SK-N-SH treated with all-trans-retinoic acid at 6 μM for 48 hours (cell line): ENCODE measurements around the gene UPK1A.

ENCODE experiments used
- ATAC-seq: fragments of 200-7000 bp; cut with Tn5 transposase; 3 replicates; pipeline ENCODE4 v1.9.1; 2020; ENCODE audit warnings: mild to moderate bottlenecking, moderate library complexity
- ARNTL ChIP-seq: fragments of 450-650 bp; formaldehyde crosslinking; IDR thresholded peaks from 2 replicates; pipeline ENCODE4 v1.5.0; 2020; ENCODE audit warnings: low read depth, mild to moderate bottlenecking, moderate library complexity, borderline replicate concordance
- CSDC2 ChIP-seq: fragments of 250-450 bp; sonication (Bioruptor Pico); IDR thresholded peaks from 2 replicates; pipeline ENCODE4 v1.5.0; 2020; ENCODE audit warnings: mild to moderate bottlenecking, moderate library complexity
- CSRNP3 ChIP-seq: fragments of 250-450 bp; sonication (Bioruptor Pico); IDR thresholded peaks from 2 replicates; pipeline ENCODE4 v1.5.1; 2021; ENCODE audit warnings: mild to moderate bottlenecking, moderate library complexity
- ESRRG ChIP-seq: fragments of 250-450 bp; sonication (Bioruptor Pico); IDR thresholded peaks from 2 replicates; pipeline ENCODE4 v1.6.1; 2021; ENCODE audit warnings: mild to moderate bottlenecking
- GLIS3 ChIP-seq: fragments of 250-450 bp; sonication (Bioruptor Pico); IDR thresholded peaks from 2 replicates; pipeline ENCODE4 v1.5.0; 2020; ENCODE audit warnings: mild to moderate bottlenecking, moderate library complexity
- ISL1 ChIP-seq: fragments of 250-450 bp; sonication (Bioruptor Pico); IDR thresholded peaks from 2 replicates; pipeline ENCODE4 v2.1.2; 2022; ENCODE audit warnings: mild to moderate bottlenecking, moderate library complexity
- OSR1 ChIP-seq: fragments of 250-450 bp; sonication (Bioruptor Pico); IDR thresholded peaks from 2 replicates; pipeline ENCODE4 v1.8.0; 2022; ENCODE audit warnings: moderate library complexity, mild to moderate bottlenecking, inconsistent platforms
- PATZ1 ChIP-seq: fragments of 250-450 bp; sonication (Bioruptor Pico); IDR thresholded peaks from 2 replicates; pipeline ENCODE4 v1.8.0; 2020; ENCODE audit warnings: mild to moderate bottlenecking, moderate library complexity, borderline replicate concordance
- POU6F1 ChIP-seq: fragments of 250-450 bp; sonication (Bioruptor Pico); IDR thresholded peaks from 2 replicates; pipeline ENCODE4 v1.8.0; 2021; ENCODE audit warnings: low read depth, mild to moderate bottlenecking, moderate library complexity, borderline replicate concordance
- PPARA ChIP-seq: fragments of 250-450 bp; sonication (Bioruptor Pico); IDR thresholded peaks from 2 replicates; pipeline ENCODE4 v1.5.0; 2020; ENCODE audit warnings: mild to moderate bottlenecking, borderline replicate concordance
- RARB ChIP-seq: fragments of 250-450 bp; sonication (Bioruptor Pico); IDR thresholded peaks from 2 replicates; pipeline ENCODE4 v1.8.0; 2021; ENCODE audit warnings: mild to moderate bottlenecking, moderate library complexity
- SNAI2 ChIP-seq: fragments of 250-450 bp; sonication (Bioruptor Pico); IDR thresholded peaks from 2 replicates; pipeline ENCODE4 v1.5.0; 2020; ENCODE audit warnings: mild to moderate bottlenecking, moderate library complexity
- TCF4 ChIP-seq: fragments of 250-450 bp; sonication (Bioruptor Pico); IDR thresholded peaks from 2 replicates; pipeline ENCODE4 v1.8.0; 2021; ENCODE audit warnings: mild to moderate bottlenecking, moderate library complexity, borderline replicate concordance
- TOX ChIP-seq: fragments of 250-450 bp; sonication (Bioruptor Pico); IDR thresholded peaks from 2 replicates; pipeline ENCODE4 v1.8.0; 2021; ENCODE audit warnings: mild to moderate bottlenecking, moderate library complexity, borderline replicate concordance
- TSHZ2 ChIP-seq: fragments of 250-450 bp; sonication (Bioruptor Pico); IDR thresholded peaks from 2 replicates; pipeline ENCODE4 v1.5.0; 2020; ENCODE audit warnings: mild to moderate bottlenecking, moderate library complexity
- ZFP3 ChIP-seq: fragments of 250-450 bp; sonication (Bioruptor Pico); IDR thresholded peaks from 2 replicates; pipeline ENCODE4 v1.5.0; 2020; ENCODE audit warnings: mild to moderate bottlenecking, moderate library complexity
- ZFP30 ChIP-seq: fragments of 450-650 bp; formaldehyde crosslinking; IDR thresholded peaks from 2 replicates; pipeline ENCODE4 v1.5.0; 2022; ENCODE audit warnings: mild to moderate bottlenecking, moderate library complexity
- ZNF565 ChIP-seq: fragments of 450-650 bp; formaldehyde crosslinking; conservative IDR thresholded peaks from 2 replicates; pipeline ENCODE4 v1.5.0; 2020; ENCODE audit warnings: low read depth, mild to moderate bottlenecking, moderate library complexity
- ZNF8 ChIP-seq: fragments of 450-650 bp; formaldehyde crosslinking; IDR thresholded peaks from 2 replicates; pipeline ENCODE4 v1.5.0; 2020; ENCODE audit warnings: mild to moderate bottlenecking, moderate library complexity

Gene UPK1A

GRCh38 chr19:35665157-35665556, 1.2 kb upstream of the UPK1A start:
- TF ChIP-seq ISL1 (CRISPR knock-in tag) (no peak), ARNTL (no peak), GLIS3 (CRISPR knock-in tag) (no peak), CSRNP3 (CRISPR knock-in tag) (no peak), PATZ1 (CRISPR knock-in tag) (no peak), TOX (CRISPR knock-in tag) (no peak), TCF4 (CRISPR knock-in tag) (no peak), ZNF565 (CRISPR knock-in tag) (no peak), ZFP3 (no peak), OSR1 (CRISPR knock-in tag) (no peak), RARB (CRISPR knock-in tag) (no peak), ESRRG (CRISPR knock-in tag) (no peak)
- no peak for ATAC-seq

- no peak for TF ChIP-seq SNAI2
- no peak for TF ChIP-seq PPARA (CRISPR knock-in tag)
- TF ChIP-seq TCF4 (CRISPR knock-in tag), result no peak
- no peak for TF ChIP-seq ZNF8 (CRISPR knock-in tag)
- no peak for TF ChIP-seq ZFP30
- TF ChIP-seq CSDC2, result no peak
- no peak for ATAC-seq
Observed at GRCh38 chr19:35665604-35666003, 713 bp upstream of the UPK1A start.

- no peak for ATAC-seq
Observed at GRCh38 chr19:35669566-35669965, 3.2 kb downstream of the UPK1A start.

GRCh38 chr19:35669974-35670373, 3.7 kb downstream of the UPK1A start:
- no peak for ATAC-seq
- no peak for TF ChIP-seq PATZ1 (CRISPR knock-in tag)
- TF ChIP-seq TOX (CRISPR knock-in tag), result no peak
- TF ChIP-seq TSHZ2 (CRISPR knock-in tag), result no peak
- no peak for TF ChIP-seq CSRNP3 (CRISPR knock-in tag)
- TF ChIP-seq PPARA (CRISPR knock-in tag), result no peak
- no peak for TF ChIP-seq ZNF8 (CRISPR knock-in tag)
- no peak for TF ChIP-seq TCF4 (CRISPR knock-in tag)
- TF ChIP-seq ZFP30, result no peak
- no peak for TF ChIP-seq CSDC2
- TF ChIP-seq GLIS3 (CRISPR knock-in tag), result no peak

More at GRCh38 chr19:35669566-35669965, 3.2 kb downstream of the UPK1A start:
- TF ChIP-seq CSRNP3 (CRISPR knock-in tag) (no peak), POU6F1 (CRISPR knock-in tag) (no peak), PPARA (CRISPR knock-in tag) (no peak), ZFP3 (no peak), TOX (CRISPR knock-in tag) (no peak)
- TF ChIP-seq, all 23 proteins: peak for 0
